ENCODE results near the gene COL2A1.

COL2A1 gene

DNA sequence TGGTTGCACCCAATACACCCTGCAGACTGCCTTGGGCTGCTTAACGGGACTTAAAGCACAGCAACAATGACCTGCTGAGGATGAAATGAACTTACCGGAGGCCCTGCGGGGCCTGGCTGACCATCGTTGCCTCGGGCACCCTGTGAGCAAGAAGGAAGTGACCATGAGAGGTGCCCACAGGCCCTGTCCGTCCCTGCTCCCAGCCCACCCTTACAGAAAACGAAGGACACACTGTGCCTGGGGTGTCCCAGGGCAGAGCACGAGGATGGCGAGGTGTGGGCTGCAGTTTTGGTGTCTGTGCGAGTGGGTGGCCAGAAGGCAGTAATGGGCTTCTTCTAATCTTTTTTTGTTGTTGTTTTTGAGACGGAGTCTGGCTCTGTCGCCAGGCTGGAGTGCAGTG is 14.6 kb downstream of the COL2A1 start:
- no peak for DNase-seq (ENCODE audit: low read depth in 2 of 2)

DNA sequence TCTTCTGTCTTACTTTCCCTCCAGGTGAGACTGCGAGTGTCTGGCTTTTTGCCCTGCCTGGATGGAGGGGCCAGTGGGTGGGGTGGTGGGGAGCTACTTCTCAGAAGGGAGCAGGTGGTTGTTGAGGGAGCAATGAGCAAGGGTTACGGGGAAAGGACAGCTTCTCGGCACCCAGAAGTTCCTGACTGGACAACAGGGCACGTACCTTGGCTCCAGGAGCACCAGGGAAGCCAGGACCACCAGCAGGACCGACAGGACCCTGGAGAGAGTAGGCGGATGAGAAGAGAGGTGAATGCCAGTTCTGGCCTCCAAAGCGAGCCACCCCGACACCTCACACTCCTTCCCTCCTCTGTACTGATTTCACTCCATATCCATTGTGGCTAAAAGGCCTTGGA is 15.3 kb downstream of the COL2A1 start:
- no peak for DNase-seq (ENCODE audit: low read depth in 2 of 2)

GRCh38 chr12:47988073-47989022 is 15.9 kb downstream of the COL2A1 start:
- DNase-seq (ENCODE audit: low read depth in 2 of 2), result no peak

DNA sequence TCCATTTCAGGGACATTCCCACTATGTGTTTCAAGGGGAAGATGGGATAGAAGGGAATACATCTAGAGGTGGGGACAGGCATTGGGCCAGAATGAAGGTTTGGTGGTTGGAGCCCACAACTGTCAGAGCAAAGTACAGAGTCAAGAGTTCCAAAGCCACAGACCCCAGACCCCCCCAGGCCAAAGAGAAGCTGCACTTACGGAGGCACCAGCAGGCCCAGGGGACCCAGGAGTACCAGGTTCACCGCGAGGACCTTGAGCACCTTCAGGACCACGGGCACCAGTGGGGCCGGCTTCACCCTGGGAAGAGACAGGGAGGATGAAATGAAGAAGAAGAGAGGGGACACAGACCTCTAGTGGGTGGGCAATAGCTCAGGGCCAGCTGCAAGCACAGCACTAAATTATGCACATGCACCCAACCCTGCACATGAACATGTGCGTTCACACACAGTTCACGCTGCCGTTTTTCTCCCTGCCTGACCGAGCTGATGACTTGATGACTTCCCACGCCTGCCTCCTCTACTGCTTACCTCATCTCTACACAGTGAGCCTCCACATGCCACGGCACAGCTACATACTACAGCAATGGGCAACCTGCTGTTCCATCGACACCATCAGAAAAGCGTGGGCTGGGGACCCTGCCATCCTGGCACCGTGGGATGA is 16.7 kb downstream of the COL2A1 start:
- DNase-seq (ENCODE audit: low read depth in 2 of 2), result no peak

DNA sequence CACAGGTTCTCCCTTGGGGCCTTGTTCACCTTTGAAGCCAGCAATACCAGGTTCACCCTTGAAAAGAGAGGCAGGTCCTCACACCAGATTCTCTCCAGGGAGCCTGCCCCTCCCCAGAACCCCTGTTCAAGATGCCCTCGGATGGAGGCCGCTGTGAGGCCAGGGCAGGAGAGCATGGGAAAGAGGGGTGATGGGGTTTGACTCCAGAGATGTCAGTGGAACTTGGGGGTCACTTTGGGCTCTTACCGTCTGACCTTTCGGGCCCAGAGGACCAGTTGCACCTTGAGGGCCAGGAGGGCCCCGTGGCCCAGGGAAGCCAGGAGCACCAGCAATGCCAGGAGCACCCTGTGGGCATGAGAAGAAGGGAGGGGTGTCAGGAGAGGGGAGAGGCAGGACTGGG is 17.4 kb downstream of the COL2A1 start:
- DNase-seq (ENCODE audit: low read depth in 2 of 2), result no peak

GRCh38 chr12:47986291-47986660 is 18.0 kb downstream of the COL2A1 start:
- no peak for DNase-seq (ENCODE audit: low read depth in 2 of 2)

DNA sequence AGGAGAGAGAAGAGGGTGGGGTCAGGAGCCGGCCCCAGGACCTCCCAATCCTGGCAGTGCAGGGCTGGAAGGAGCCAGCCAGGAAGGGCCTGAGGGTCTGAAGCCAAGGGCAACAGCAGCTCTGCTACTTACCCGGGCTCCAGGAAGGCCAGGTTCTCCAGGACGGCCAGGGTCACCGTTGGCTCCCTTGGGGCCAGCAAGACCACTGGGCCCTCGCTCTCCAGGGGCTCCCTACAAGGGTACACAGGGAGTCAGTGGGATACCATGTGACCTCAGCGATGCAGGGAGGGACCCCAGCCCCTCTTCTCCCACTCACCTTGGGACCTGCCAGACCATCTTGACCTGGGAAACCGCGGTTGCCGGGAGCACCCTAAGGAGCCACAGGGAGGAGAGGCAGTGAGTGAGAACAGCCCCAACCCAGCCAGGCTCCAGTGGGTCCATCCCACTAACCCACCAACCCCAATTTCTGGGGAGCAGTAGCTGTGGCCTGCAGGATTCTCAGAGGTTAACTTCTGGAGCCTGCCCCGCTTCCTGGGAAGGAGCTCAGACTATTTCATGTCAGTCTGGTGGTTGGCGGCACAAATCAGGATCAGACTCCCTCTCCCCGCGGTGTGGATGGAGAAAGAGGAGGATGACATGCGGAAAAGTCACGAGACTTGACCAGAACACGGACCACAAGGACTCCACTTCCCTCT is 18.5 kb downstream of the COL2A1 start:
- DNase-seq (ENCODE audit: low read depth in 2 of 2), result no peak

- DNase-seq (ENCODE audit: low read depth in 2 of 2), result no peak
Observed at GRCh38 chr12:47984331-47984801, 19.9 kb downstream of the COL2A1 start.

GRCh38 chr12:47983541-47984115 is 20.6 kb downstream of the COL2A1 start:
- no peak for DNase-seq (ENCODE audit: low read depth in 2 of 2)

- DNase-seq (ENCODE audit: low read depth in 2 of 2), result no peak
Observed at GRCh38 chr12:47982770-47983169, 21.5 kb downstream of the COL2A1 start.

DNA sequence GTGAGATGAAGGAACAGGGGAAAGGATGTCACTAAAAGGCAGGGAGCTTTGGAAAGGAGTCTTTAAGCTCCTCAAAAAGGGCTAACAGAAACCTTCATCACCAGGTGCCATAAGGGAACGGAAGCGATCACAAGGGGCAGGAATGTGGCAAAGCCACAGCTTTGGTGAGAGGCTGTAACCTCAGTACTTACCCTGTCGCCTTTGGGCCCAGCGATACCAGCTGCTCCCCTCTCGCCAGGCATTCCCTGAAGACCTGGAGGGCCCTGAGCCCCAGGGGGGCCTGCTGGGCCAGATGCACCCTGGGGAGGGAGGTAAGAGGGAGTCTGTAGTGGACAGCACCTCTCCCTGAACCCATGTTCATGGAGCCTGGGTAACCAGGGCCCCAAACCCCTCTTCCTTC is 22.0 kb downstream of the COL2A1 start:
- no peak for DNase-seq (ENCODE audit: low read depth in 2 of 2)

DNA sequence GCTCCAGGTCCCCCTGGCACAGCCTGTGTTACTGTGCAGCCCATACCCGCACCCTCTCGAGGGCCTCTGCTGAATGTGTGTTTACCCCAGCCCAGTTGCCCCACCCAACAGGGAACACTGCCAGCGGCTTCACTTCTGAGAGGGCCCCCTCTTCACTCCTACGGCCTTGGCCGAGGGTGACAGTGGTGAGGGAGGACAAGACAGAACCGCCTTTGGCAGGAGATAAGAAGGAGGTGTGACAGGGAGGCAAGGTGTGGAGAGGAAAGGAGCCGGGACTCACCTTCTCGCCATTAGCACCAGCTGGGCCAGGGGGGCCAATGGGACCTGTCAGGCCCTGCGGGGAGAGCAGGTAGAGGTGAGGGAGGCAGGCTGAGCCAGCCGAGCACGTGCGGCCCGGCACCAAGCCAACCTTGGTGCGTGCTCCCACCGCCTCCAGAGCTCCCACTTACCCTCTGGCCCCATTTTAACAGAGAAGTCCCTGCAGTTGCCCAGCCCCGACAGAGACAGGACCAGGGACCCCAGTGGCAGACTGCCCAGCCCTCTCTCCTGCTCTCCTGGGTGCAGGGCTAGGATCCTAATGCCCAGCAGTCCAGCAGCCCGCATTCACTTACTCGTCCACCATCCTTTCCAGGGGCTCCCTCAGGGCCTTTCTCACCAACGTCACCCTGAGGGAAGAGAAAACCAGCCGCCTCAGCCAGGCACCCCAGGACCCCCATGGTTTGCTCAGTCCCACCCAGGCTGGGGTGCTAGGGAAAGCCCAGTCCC is 22.6 kb downstream of the COL2A1 start:
- no peak for DNase-seq (ENCODE audit: low read depth in 2 of 2)

GRCh38 chr12:47980779-47981495 is 23.3 kb downstream of the COL2A1 start:
- no peak for DNase-seq (ENCODE audit: low read depth in 2 of 2)

- no peak for DNase-seq (ENCODE audit: low read depth in 2 of 2)
Observed at GRCh38 chr12:47980197-47980596, 24.1 kb downstream of the COL2A1 start.

DNA sequence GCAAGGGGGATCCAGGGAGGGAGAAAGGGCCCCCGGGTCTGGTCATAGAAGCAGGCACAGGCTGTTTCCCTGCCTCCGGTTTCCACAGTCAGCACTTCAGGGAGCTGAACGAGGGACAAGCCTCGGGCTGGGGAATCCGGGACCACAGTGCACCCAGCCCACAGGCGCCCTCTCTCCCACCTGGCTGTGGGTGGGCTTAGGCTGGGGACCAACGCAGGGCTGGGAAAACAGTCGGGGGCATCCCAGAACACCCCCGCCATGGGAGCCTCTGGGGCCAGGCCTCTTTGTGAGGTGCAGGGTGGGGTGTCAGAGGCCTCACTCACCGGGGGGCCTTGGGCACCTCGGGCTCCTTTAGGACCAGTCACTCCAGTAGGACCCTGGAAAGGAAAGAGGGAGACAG is 24.6 kb downstream of the COL2A1 start:
- no peak for DNase-seq (ENCODE audit: low read depth in 2 of 2)

GRCh38 chr12:47979166-47979565 is 25.1 kb downstream of the COL2A1 start:
- DNase-seq (ENCODE audit: low read depth in 2 of 2), result no peak

DNA sequence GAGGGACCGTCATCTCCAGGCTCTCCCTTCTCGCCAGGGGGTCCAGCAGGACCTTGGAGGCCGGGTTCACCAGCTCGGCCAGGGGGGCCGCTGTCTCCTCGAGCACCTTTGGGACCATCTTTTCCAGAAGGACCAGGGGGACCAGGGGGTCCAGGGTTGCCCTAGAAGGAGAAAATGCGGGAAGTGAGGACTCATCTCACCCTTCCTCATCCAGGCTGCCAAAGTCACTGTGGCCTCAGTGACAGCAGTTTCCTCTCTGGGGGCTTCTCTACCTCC is 25.7 kb downstream of the COL2A1 start:
- no peak for DNase-seq (ENCODE audit: low read depth in 2 of 2)

DNA sequence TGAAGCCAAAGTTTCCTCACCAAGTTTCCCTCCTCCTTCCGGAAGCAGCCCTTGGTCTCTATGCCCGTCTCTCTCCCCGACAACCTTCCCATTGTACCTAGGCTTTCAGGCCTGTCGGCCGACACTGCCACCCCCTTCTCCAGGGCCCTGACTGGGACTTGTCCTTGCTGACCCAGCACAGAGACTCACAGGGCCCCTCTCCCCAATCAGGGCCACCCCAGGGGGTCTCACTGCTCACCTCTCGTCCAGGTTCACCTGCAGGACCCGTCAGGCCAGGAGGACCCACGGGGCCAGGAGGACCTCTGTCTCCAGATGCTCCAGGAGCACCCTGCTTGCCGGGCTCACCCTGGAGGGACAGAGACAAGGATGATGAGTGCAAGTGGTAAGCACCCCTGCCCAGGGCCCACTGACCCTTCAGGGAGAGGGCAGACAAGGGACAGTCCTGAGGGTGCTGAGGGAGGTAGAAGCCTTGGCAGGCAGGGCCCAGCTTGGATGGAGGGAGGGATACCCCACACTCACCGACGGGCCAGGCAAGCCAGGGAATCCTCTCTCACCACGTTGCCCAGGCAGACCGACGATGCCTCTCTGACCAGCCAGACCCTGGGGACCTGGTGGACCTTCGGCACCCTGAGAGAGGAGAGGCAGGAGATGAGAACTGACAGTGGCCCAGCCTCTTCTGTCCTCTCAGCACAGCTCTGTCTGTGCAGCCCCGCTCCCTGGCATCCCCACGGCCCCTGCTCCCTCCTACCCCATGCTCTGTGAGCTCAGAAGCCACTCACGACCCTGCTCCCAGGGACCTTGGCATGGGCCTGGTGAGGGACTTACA is 26.3 kb downstream of the COL2A1 start:
- no peak for DNase-seq (ENCODE audit: low read depth in 2 of 2)

DNA sequence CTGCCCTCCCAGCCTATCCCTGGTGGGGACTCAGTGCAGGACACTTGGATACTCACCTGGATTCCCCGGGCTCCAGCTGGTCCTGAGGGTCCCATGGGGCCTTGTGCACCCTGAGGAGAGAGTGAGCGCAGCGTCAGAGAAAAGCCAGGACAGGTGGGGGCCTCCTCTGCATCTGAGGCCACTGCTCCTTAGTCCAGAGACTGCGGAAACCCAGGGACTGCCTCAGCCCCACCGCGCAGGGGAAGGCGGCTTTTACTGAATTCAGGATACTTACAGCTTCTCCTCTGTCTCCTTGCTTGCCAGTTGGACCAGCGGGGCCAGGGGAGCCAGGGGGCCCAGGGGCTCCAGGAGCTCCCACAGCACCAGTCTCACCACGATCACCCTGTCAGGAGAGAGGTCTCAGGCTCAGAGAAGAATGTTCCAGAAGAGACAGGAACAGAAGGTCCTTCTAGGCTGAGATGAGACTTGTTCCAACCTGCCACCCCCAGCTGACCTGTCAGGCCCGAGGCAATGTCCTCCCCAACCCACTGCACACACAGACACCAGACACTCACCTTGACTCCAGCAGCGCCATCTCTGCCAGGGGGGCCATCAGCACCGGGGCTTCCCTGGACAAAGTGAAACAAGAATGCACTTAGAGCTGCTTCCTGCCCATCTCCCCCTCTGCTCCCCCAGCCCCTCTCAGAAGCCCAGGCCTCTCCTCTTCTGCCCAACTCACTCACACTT is 27.1 kb downstream of the COL2A1 start:
- DNase-seq (ENCODE audit: low read depth in 2 of 2), result no peak
